Measurements from ENCODE around the gene ERP44. TPM values are rescaled to one million over a fixed set of nuclear protein-coding genes. Genes with fewer than 3 reads are reported as not detected.

ERP44 gene
- total and polyA plus RNA-seq, 2 experiments from 2014 or later, result 23.8 to 50.5 TPM

- Histone ChIP-seq H3K4me1 (ENCODE audit: insufficient read depth) (peaks cover 27% of the 10 kb centered on the region), H3K27me3 (replicated peaks; ENCODE audit: insufficient read depth) (no peaks in the 10 kb centered on the region), H2AFZ (no peak overlapping the region), H3K4me2 (ENCODE audit: unreplicated experiment) (no peak overlapping the region), H4K20me1 (ENCODE audit: insufficient read depth) (peaks cover 33% of the 10 kb centered on the region), H3K4me3 (no peak overlapping the region), H3K79me2 (ENCODE audit: insufficient read depth) (peaks cover 100% of the 10 kb centered on the region), H3K36me3 (ENCODE audit: low read depth) (no peaks in the 10 kb centered on the region), H3K9me3 (ENCODE audit: low read depth) (no peaks in the 10 kb centered on the region), H3K9ac (no peak overlapping the region), H3F3A (ENCODE audit: insufficient read depth) (0 out of 2 replicates have a peak, but pooled peaks cover 7% of the 10 kb centered on the region), H3K9me2 (ENCODE audit: insufficient read depth) (no peaks in the 10 kb centered on the region), H3K27ac (no peak overlapping the region)
- in situ Hi-C loops (cut with MboI), result no loop called here
- WGBS, 2 experiments (ENCODE audit: low coverage in 1 of 2, low lambda C conversion rate in 2 of 2, missing lambda C conversion rate in 2 of 2), result 95 to 100% methylated on average over 1 of the region's 1 CpG
- no peak for DNase-seq
- TF ChIP-seq EZH2phosphoT487 (IDR thresholded peaks at IDR 0.05; ENCODE audit: insufficient read depth, low read depth) (no peak), EZH2 (IDR thresholded peaks at IDR 0.05; ENCODE audit: insufficient read depth, poor library complexity, severe bottlenecking) (no peak)
Measured at GRCh38 chr9:100092066-100092465, 6.7 kb downstream of the ERP44 start.

- Histone ChIP-seq H3K4me1 (ENCODE audit: insufficient read depth) (peaks cover 22% of the 10 kb centered on the region), H3K79me2 (ENCODE audit: insufficient read depth) (peaks cover 100% of the 10 kb centered on the region), H3K9me2 (ENCODE audit: insufficient read depth) (no peaks in the 10 kb centered on the region), H3F3A (ENCODE audit: insufficient read depth) (0 out of 2 replicates have a peak, but pooled peaks cover 7% of the 10 kb centered on the region), H3K27ac (no peak overlapping the region), H3K9me3 (ENCODE audit: low read depth) (no peaks in the 10 kb centered on the region), H3K4me2 (ENCODE audit: unreplicated experiment) (no peak overlapping the region), H3K36me3 (ENCODE audit: low read depth) (no peaks in the 10 kb centered on the region), H3K27me3 (replicated peaks; ENCODE audit: insufficient read depth) (no peaks in the 10 kb centered on the region), H2AFZ (no peak overlapping the region), H4K20me1 (ENCODE audit: insufficient read depth) (peaks cover 33% of the 10 kb centered on the region), H3K4me3 (no peak overlapping the region), H3K9ac (no peak overlapping the region)
- in situ Hi-C loops (cut with MboI), result no loop called here
- WGBS, 2 experiments (ENCODE audit: low coverage in 1 of 2, low lambda C conversion rate in 2 of 2, missing lambda C conversion rate in 2 of 2), result 10 to 26% methylated on average over 1 of the region's 1 CpG
- TF ChIP-seq EZH2 (IDR thresholded peaks at IDR 0.05; ENCODE audit: insufficient read depth, poor library complexity, severe bottlenecking) (no peak), EZH2phosphoT487 (IDR thresholded peaks at IDR 0.05; ENCODE audit: insufficient read depth, low read depth) (no peak)
- DNase-seq, result no peak
Measured at GRCh38 chr9:100091650-100092049, 7.2 kb downstream of the ERP44 start.

GRCh38 chr9:100090880-100091279, 7.9 kb downstream of the ERP44 start:
- Histone ChIP-seq H3K9me2 (ENCODE audit: insufficient read depth) (no peaks in the 10 kb centered on the region), H3K9me3 (ENCODE audit: low read depth) (no peaks in the 10 kb centered on the region), H3K4me1 (ENCODE audit: insufficient read depth) (peaks cover 20% of the 10 kb centered on the region), H3F3A (ENCODE audit: insufficient read depth) (0 out of 2 replicates have a peak, but pooled peaks cover 7% of the 10 kb centered on the region), H3K27ac (no peak overlapping the region), H3K79me2 (ENCODE audit: insufficient read depth) (peaks cover 100% of the 10 kb centered on the region), H3K9ac (no peak overlapping the region), H3K4me2 (ENCODE audit: unreplicated experiment) (no peak overlapping the region), H4K20me1 (ENCODE audit: insufficient read depth) (peaks cover 31% of the 10 kb centered on the region), H2AFZ (no peak overlapping the region), H3K4me3 (no peak overlapping the region), H3K36me3 (ENCODE audit: low read depth) (no peaks in the 10 kb centered on the region), H3K27me3 (replicated peaks; ENCODE audit: insufficient read depth) (no peaks in the 10 kb centered on the region)
- in situ Hi-C loops (cut with MboI), result no loop called here
- no peak for TF ChIP-seq EZH2 (IDR thresholded peaks at IDR 0.05; ENCODE audit: insufficient read depth, poor library complexity, severe bottlenecking)
- TF ChIP-seq EZH2phosphoT487 (IDR thresholded peaks at IDR 0.05; ENCODE audit: insufficient read depth, low read depth), result no peak
- WGBS, 2 experiments (ENCODE audit: low coverage in 1 of 2, low lambda C conversion rate in 2 of 2, missing lambda C conversion rate in 2 of 2), result 83 to 88% methylated on average over 1 of the region's 1 CpG
- DNase-seq, result no peak

- Histone ChIP-seq H3K9me3 (ENCODE audit: low read depth) (no peaks in the 10 kb centered on the region), H3K36me3 (ENCODE audit: low read depth) (no peaks in the 10 kb centered on the region), H3K27me3 (replicated peaks; ENCODE audit: insufficient read depth) (no peaks in the 10 kb centered on the region), H3K9me2 (ENCODE audit: insufficient read depth) (no peaks in the 10 kb centered on the region), H3K4me1 (ENCODE audit: insufficient read depth) (peaks cover 21% of the 10 kb centered on the region), H3K79me2 (ENCODE audit: insufficient read depth) (peaks cover 100% of the 10 kb centered on the region), H2AFZ (no peak overlapping the region), H3K27ac (no peak overlapping the region), H4K20me1 (ENCODE audit: insufficient read depth) (peaks cover 56% of the 10 kb centered on the region), H3K9ac (no peak overlapping the region), H3F3A (ENCODE audit: insufficient read depth) (peaks cover 9% of the 10 kb centered on the region; the same call in 1 of the 2 replicates), H3K4me3 (no peak overlapping the region), H3K4me2 (ENCODE audit: unreplicated experiment) (no peak overlapping the region)
- in situ Hi-C loops (cut with MboI), result no loop called here
- TF ChIP-seq EZH2phosphoT487 (IDR thresholded peaks at IDR 0.05; ENCODE audit: insufficient read depth, low read depth), result no peak
- TF ChIP-seq EZH2 (IDR thresholded peaks at IDR 0.05; ENCODE audit: insufficient read depth, poor library complexity, severe bottlenecking), result no peak
- WGBS, 2 experiments (ENCODE audit: low coverage in 1 of 2, low lambda C conversion rate in 2 of 2, missing lambda C conversion rate in 2 of 2), result 96 to 97% methylated on average over 4 of the region's 4 CpGs
- no peak for DNase-seq
Measured at GRCh38 chr9:100088202-100088601, 10.6 kb downstream of the ERP44 start.

GRCh38 chr9:100087218-100087617, 11.6 kb downstream of the ERP44 start:
- Histone ChIP-seq H3K9me3 (ENCODE audit: low read depth) (no peaks in the 10 kb centered on the region), H3K4me1 (ENCODE audit: insufficient read depth) (peaks cover 30% of the 10 kb centered on the region), H3K27ac (no peak overlapping the region), H3K9me2 (ENCODE audit: insufficient read depth) (no peaks in the 10 kb centered on the region), H3K9ac (no peak overlapping the region), H4K20me1 (ENCODE audit: insufficient read depth) (peaks cover 53% of the 10 kb centered on the region; the same call in 1 of the 2 replicates), H2AFZ (no peak overlapping the region), H3K36me3 (ENCODE audit: low read depth) (no peaks in the 10 kb centered on the region), H3K4me3 (no peak overlapping the region), H3K79me2 (ENCODE audit: insufficient read depth) (peaks cover 100% of the 10 kb centered on the region), H3F3A (ENCODE audit: insufficient read depth) (peaks cover 13% of the 10 kb centered on the region; the same call in 1 of the 2 replicates), H3K4me2 (ENCODE audit: unreplicated experiment) (no peak overlapping the region), H3K27me3 (replicated peaks; ENCODE audit: insufficient read depth) (no peaks in the 10 kb centered on the region)
- no peak for DNase-seq
- WGBS, 2 experiments (ENCODE audit: low coverage in 1 of 2, low lambda C conversion rate in 2 of 2, missing lambda C conversion rate in 2 of 2), result 82 to 86% methylated on average over 1 of the region's 1 CpG
- in situ Hi-C loops (cut with MboI), result no loop called here
- TF ChIP-seq EZH2phosphoT487 (IDR thresholded peaks at IDR 0.05; ENCODE audit: insufficient read depth, low read depth) (no peak), EZH2 (IDR thresholded peaks at IDR 0.05; ENCODE audit: insufficient read depth, poor library complexity, severe bottlenecking) (no peak)

Measured in GM23248 (cell line).